Activated CD8-positive, alpha-beta memory T cell treated with anti-CD3 and anti-CD28 coated beads for 1 hour (primary cell): ENCODE data around the gene JUN.
"Not testable (repeated sequence)": the region's sequence is repeated elsewhere in the genome, so short reads cannot be mapped to it uniquely, and the experiment has no call there.

Experiments
- DNase-seq, 2 donors: peaks; one replicate each; pipeline ENCODE4 v3.0.0-alpha.2; 2020; ENCODE audit warnings: low read depth in 1 of 2; ENCODE audit errors: extremely low read depth in 1 of 2

The JUN gene

GRCh38 chr1:58809325-58810010 lies 25.6 kb upstream of the JUN start:
- no peak for DNase-seq

GRCh38 chr1:58808077-58808476 lies 24.2 kb upstream of the JUN start:
- no peak for DNase-seq

GRCh38 chr1:58805716-58806571 lies 22.1 kb upstream of the JUN start:
- no peak for DNase-seq

- DNase-seq: no peak
Measured at GRCh38 chr1:58804853-58805565, 21.2 kb upstream of the JUN start.

GRCh38 chr1:58803858-58804257 lies 20.0 kb upstream of the JUN start:
- no peak for DNase-seq

GRCh38 chr1:58802640-58803399 lies 19.0 kb upstream of the JUN start:
- no peak for DNase-seq

- not testable (repeated sequence) for DNase-seq
Measured at GRCh38 chr1:58801286-58801685, 17.4 kb upstream of the JUN start.

GRCh38 chr1:58799650-58800049 lies 15.8 kb upstream of the JUN start:
- no peak for DNase-seq

- no peak for DNase-seq
Measured at GRCh38 chr1:58798910-58799442, 15.1 kb upstream of the JUN start.

- DNase-seq: no peak
Measured at GRCh38 chr1:58796416-58796815, 12.6 kb upstream of the JUN start.

GRCh38 chr1:58794585-58794984 lies 10.7 kb upstream of the JUN start:
- DNase-seq: no peak

- DNase-seq: no peak
Measured at GRCh38 chr1:58792846-58793245, 9.0 kb upstream of the JUN start.

GRCh38 chr1:58791106-58791505 lies 7.3 kb upstream of the JUN start:
- DNase-seq: no peak

- DNase-seq: no peak
Measured at GRCh38 chr1:58789996-58790660, 6.3 kb upstream of the JUN start.

GRCh38 chr1:58789322-58789856 lies 5.5 kb upstream of the JUN start:
- no peak for DNase-seq

GRCh38 chr1:58788259-58788658 lies 4.4 kb upstream of the JUN start:
- DNase-seq: no peak

GRCh38 chr1:58786927-58787245 lies 3.0 kb upstream of the JUN start:
- DNase-seq: no peak

GRCh38 chr1:58786184-58786926 lies 2.5 kb upstream of the JUN start:
- DNase-seq: no peak

GRCh38 chr1:58785442-58786058 lies 1.7 kb upstream of the JUN start:
- DNase-seq: peak in 1 of 2 donors; percentile 5
